HG03558 (cell line): ENCODE data around the gene PHETA2.
"Not testable (repeated sequence)": the region's sequence is repeated elsewhere in the genome, so short reads cannot be mapped to it uniquely, and the experiment has no call there.

Experiments
- ATAC-seq: cut with Tn5 transposase; IDR thresholded peaks from one replicate; pipeline ENCODE4 v1.9.1; 2021; ENCODE audit warnings: moderate number of reproducible peaks; ENCODE audit not compliant: unreplicated experiment; ENCODE audit errors: extremely low read depth

Gene PHETA2

GRCh38 chr22:42068291-42068690, 5.8 kb upstream of the PHETA2 start:
- ATAC-seq, result no peak

DNA sequence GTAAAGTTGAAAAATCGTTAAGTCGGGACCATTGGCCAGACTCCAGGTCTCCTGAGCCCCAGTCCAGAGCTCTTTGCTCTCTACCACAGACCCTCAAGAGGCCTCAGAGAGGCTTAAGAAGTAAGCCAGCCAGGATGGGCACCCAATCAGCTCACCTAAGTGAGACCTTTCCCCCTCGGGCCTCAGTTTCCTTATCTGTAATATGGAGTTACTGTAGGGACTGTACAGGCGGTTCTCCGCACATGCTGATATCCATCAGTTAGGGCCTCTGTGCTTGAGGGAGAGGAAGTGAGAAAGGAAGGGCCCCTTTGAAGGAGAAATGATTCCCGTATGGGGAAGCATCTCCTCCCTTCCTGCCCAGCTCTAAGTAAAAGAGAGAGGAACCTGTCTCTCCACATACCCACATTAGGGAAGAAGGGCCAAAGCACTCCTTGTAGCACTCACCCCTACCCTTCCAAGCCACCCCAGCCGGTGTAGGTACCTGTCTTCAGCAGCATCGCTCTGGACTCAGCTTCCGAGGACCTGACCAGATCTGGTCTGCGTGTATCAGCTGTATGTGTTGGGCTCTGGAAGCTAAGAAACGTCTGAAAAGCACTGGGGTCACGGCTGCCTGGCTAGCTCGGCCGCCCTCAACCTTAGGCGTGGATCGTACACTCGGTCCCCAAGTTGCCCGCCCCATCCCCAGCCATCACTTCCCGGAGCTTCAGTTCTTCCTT, 4.1 kb upstream of the PHETA2 start:
- ATAC-seq, result no peak

DNA sequence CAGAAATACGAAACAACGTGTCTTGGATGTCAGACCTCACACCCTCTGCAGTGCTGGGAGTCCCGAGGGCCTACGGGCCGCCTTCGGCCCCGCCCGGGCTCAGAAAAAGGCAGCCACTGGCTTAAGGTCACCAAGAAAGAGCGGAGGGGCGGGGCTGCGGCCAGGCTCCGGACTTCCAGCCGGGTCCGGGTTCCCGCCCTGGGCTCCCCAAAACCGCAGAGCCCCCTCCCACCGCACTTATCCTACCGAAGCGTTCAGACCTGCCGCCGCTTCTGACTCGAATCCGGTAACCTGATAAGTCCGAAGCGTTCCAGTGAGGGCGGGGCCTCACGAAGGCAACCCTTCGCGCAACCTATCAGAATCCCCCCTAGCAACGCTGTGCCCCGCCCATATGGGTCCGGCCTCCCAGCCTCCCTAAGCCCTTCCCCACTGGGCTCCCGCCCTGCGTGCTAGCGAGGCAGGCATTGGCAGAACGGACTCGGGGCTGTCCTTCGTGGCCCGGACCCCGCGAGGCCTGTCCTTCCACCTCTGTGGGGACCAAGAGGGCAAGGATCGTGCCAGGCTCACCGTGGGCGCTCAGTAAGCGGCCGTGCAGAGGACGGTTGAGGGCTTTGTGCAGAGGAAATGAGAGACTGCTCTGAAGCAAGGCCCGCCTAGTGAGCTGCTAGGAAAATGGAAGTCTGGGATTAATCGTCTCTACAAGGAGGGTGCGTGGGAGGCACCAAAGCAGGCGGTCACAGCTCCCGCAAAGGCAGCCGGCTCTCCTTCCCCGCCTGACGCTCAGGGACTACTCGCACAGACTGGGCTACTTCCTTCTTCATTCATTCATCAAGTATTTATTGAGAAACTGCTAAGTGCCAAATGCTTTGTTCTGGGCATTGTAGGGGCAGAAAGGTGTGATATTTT, 3.3 kb upstream of the PHETA2 start, which contains the start of gene NAGA:
Gene NAGA (minus strand): TSS at position 296 of the 906 bp plus-strand sequence. CDS start 515 bp downstream, outside the sequence.
- peak; percentile 86 for ATAC-seq

- not testable (repeated sequence) for ATAC-seq
Observed at GRCh38 chr22:42071508-42071907, 2.5 kb upstream of the PHETA2 start.

DNA sequence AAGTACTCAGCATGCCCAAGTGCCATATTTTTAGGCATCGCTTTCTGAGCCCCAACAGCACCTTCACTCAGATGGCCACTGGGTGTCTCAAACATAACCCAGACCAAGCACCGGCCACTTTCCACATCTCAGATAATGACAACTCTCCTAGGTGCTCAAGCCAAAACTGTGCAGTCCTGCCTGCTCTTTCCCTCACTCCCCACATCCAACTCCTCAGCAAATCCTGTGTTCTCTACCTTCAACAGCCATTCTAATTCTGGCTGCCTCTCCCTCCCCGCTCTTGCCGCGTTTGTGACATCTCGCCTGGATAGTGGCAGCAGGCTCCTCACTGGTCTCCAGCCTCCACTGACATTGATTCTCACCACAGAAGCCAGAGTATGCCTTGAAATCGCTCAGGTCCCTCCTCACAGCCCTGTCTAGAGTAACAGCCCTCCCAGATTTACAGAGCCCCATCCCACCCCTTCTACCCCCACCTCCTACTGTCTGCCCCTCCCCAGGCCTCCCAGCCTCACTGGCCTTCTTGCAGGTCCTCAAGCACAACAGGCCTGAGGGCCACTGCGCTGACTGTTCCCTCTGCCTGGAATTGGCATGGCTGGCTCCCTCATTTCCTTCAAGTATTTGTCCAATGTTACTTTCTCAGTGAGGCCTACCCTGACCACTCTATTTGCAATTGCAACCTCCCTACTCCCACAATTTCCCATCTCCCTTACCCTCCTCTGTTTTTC, 1.3 kb upstream of the PHETA2 start:
- ATAC-seq, result no peak

DNA sequence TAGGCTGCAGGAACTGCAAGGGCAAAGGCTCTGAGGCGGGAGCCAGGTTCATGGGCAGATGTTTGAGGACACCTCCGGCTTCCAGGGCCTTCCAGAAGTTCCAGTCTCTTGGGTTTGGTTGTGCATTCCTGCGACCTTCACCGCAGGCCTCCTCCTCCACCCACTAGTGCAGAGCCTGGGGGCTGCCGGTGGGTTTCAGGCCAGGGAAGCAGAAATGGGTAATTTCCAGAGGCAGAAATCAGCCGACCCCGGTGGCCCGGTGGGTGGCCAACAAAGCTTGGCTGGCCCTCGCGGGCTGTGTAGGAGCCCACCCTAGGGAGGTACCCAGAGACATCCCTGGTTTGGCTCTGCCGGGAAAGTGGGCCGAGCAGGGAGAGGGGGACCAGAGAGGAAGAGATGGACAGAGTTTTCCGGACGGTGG, 417 bp upstream of the PHETA2 start:
- no peak for ATAC-seq

DNA sequence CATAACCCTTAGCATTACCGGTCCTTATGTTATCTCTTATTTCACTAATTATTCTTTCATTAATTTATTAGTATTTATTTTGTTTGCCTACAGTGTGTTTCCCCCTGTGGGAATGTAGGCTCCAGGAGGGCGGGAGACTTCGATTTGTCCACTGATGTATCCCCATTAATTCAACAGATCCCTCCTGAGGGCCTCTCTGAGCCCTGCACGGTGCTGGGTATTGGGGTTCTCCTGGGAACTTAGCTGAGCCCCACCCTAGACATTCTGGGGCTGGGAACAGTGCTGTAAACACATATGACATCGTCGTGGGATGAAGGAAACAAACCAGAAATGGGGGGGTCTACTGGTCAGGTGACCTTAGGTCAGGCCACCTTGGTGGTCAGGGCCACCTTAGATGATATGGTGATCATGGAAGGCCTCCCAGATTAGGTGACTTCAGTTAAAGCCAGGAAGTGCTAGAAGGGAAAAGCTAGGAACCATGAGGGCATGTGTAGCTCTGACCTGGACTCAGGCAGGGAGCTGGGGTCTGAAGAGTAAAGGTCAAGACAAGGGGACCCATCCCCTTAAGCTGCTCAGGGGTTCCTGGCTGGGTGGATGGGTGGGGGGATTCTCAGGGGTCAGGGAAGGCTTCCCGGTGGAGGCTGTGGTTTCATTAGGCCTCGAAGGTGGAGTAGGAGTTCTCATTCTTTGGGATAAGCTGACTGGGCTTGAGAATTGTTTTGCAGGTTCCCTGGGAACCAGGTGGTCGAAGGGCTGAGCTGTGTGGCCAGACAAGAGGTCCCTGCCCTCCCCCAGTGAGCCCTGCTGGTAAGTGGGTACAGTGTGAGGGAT, 1.0 kb downstream of the PHETA2 start:
- no peak for ATAC-seq

GRCh38 chr22:42076764-42077485, 2.9 kb downstream of the PHETA2 start:
- ATAC-seq, result no peak

DNA sequence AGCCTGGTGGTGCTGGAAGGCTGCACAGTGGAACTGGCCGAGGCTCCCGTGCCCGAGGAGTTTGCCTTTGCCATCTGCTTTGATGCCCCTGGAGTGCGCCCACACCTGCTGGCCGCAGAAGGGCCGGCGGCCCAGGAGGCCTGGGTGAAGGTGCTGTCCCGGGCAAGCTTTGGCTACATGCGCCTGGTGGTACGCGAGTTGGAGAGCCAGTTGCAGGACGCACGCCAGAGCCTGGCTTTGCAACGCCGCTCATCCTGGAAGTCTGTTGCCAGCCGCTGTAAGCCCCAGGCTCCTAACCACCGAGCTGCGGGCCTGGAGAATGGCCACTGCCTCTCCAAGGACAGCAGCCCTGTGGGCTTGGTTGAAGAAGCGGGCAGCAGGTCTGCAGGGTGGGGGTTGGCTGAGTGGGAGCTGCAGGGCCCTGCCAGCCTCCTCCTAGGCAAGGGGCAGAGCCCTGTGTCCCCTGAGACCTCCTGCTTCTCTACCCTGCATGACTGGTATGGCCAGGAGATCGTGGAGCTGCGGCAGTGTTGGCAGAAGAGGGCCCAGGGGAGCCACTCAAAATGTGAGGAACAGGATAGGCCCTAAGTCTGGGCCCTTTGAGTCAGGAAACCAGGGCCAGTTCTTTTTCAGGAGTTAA, 3.6 kb downstream of the PHETA2 start:
- no peak for ATAC-seq

- ATAC-seq, result no peak
Observed at GRCh38 chr22:42078469-42079318, 4.6 kb downstream of the PHETA2 start.

- ATAC-seq, result peak; percentile 60
Observed at GRCh38 chr22:42079319-42080251, 5.5 kb downstream of the PHETA2 start, which contains the start of gene SMDT1. TSS of gene SMDT1 (plus strand) at chr22:42079700. CDS start at chr22:42079769, 69 bp downstream.

DNA sequence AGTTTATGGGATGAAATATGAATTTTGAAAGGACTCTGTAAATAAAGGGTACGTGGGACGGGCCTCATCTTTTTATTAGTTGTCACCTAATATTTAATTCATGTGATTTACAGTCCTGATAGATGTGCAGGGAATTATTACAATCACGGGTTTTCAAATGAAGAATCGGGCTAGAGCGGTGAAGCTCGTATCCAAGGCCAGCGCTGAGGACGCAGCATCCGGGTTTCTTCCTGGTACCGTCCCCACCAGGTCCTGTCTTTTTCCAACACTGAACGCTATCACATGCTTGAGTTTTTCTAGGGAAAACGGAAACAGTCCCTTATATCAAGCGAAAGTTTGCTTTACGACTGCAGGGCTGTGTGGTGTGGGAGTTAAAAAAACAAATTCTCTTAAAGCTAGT, 6.2 kb downstream of the PHETA2 start:
- ATAC-seq, result no peak

DNA sequence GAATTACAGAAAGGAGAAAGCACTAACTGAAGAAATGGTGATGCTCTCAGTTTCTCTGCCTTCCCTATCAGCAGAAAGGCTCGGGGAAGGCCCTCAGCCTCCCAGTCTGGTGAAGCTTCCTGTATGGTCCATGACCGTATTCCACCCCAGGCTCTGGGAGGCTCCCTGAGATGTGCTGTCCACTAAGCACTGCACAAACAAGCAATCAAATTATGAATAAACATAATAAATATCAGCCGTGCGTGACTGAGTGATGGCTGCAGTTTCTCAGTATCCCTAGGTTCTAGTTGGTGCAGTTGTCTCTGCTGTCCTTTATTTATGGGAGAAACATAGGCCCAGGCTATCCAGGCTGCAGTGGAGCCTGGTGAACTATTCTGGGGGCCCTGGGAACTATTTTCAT, 9.1 kb downstream of the PHETA2 start:
- ATAC-seq, result no peak

GRCh38 chr22:42084874-42085273, 10.8 kb downstream of the PHETA2 start:
- ATAC-seq, result no peak

- no peak for ATAC-seq
Observed at GRCh38 chr22:42086051-42086450, 12.0 kb downstream of the PHETA2 start.

- ATAC-seq, result peak; percentile 73
Observed at GRCh38 chr22:42090596-42091454, 16.8 kb downstream of the PHETA2 start, which contains the start of gene NDUFA6. TSS of gene NDUFA6 (minus strand) at chr22:42090772. CDS start at chr22:42090744, 28 bp downstream.
